WERI-Rb-1 (cell line): Measurements from ENCODE around the gene SH3BP4.

Source experiments
- DNase-seq: peaks from one replicate; pipeline ENCODE4 v3.0.0-alpha.2; 2020
- H3K27ac ChIP-seq: fragments of 250-450 bp; sonication (Bioruptor Pico); 2 replicates; pipeline ENCODE4 v1.5.1; 2020; ENCODE audit warnings: mild to moderate bottlenecking, moderate library complexity
- H3K27me3 ChIP-seq: fragments of 250-450 bp; sonication (Bioruptor Pico); 2 replicates; pipeline ENCODE4 v1.5.1; 2021; ENCODE audit warnings: mild to moderate bottlenecking, low read depth, moderate library complexity; ENCODE audit not compliant: insufficient read depth, severe bottlenecking
- H3K36me3 ChIP-seq: fragments of 250-450 bp; sonication (Bioruptor Pico); 2 replicates; pipeline ENCODE4 v1.5.1; 2020; ENCODE audit warnings: mild to moderate bottlenecking, moderate library complexity
- H3K4me3 ChIP-seq: 2 replicates; pipeline ENCODE4 v1.5.1; 2011; ENCODE audit warnings: low read depth, mild to moderate bottlenecking, control low read depth, low read length
- H3K9me3 ChIP-seq: fragments of 250-450 bp; sonication (Bioruptor Pico); 2 replicates; pipeline ENCODE4 v1.5.1; 2021; ENCODE audit warnings: mild to moderate bottlenecking, moderate library complexity; ENCODE audit not compliant: severe bottlenecking
- CTCF ChIP-seq: IDR thresholded peaks from 2 replicates; pipeline ENCODE4 v1.5.1; 2011; ENCODE audit warnings: low read depth, mild to moderate bottlenecking, control low read depth, inconsistent platforms, low read length

Gene SH3BP4

GRCh38 chr2:234949762-234950434 lies 1.9 kb upstream of the SH3BP4 start:
- no peak overlapping the region for H3K4me3 ChIP-seq
- H3K27ac ChIP-seq: no peak overlapping the region
- H3K9me3 ChIP-seq: peaks cover 5% of the 10 kb centered on the region
- no peak for TF ChIP-seq CTCF
- no peaks in the 10 kb centered on the region for H3K27me3 ChIP-seq
- H3K36me3 ChIP-seq: peaks cover 21% of the 10 kb centered on the region
- no peak for DNase-seq

- no peak for DNase-seq
- Histone ChIP-seq H3K27ac (no peak overlapping the region), H3K4me3 (no peak overlapping the region), H3K27me3 (no peaks in the 10 kb centered on the region), H3K36me3 (peaks cover 25% of the 10 kb centered on the region), H3K9me3 (peaks cover 5% of the 10 kb centered on the region)
- TF ChIP-seq CTCF: no peak
These were observed 1.4 kb upstream of the SH3BP4 start for GRCh38 chr2:234950435-234950729.

GRCh38 chr2:234950730-234951663 lies 820 bp upstream of the SH3BP4 start:
- Histone ChIP-seq H3K27me3 (no peaks in the 10 kb centered on the region), H3K36me3 (peaks cover 27% of the 10 kb centered on the region), H3K27ac (no peak overlapping the region), H3K4me3 (peak overlapping the region; percentile 22), H3K9me3 (peaks cover 5% of the 10 kb centered on the region)
- TF ChIP-seq CTCF: no peak
- DNase-seq: no peak

- no peak for TF ChIP-seq CTCF
- no peaks in the 10 kb centered on the region for H3K27me3 ChIP-seq
- peaks cover 5% of the 10 kb centered on the region for H3K9me3 ChIP-seq
- peaks cover 38% of the 10 kb centered on the region for H3K36me3 ChIP-seq
- no peak for DNase-seq
- peak overlapping the region; percentile 90 for H3K4me3 ChIP-seq
- H3K27ac ChIP-seq: peak overlapping the region; percentile 95
These were observed 676 bp downstream of the SH3BP4 start for GRCh38 chr2:234952270-234953115.

- H3K9me3 ChIP-seq: peaks cover 5% of the 10 kb centered on the region
- peak overlapping the region; percentile 95 for H3K27ac ChIP-seq
- H3K27me3 ChIP-seq: no peaks in the 10 kb centered on the region
- peak overlapping the region; percentile 90 for H3K4me3 ChIP-seq
- no peak for TF ChIP-seq CTCF
- H3K36me3 ChIP-seq: peaks cover 40% of the 10 kb centered on the region
- DNase-seq: no peak
These were observed 1.6 kb downstream of the SH3BP4 start for GRCh38 chr2:234953116-234954031.
